Ovary (tissue), 3 donors: ENCODE data around the gene IGSF9B.

ENCODE experiments used
- POLR2A ChIP-seq: fragments of 450-650 bp; IDR thresholded peaks from one replicate; pipeline ENCODE4 v1.6.1; 2017; ENCODE audit warnings: antibody characterized with exemption, mild to moderate bottlenecking, moderate library complexity
- TF ChIP-seq, protein P1 (sequence below), 3 donors: fragments of 450-650 bp in 2 of 3; fragments of 200-600 bp in 1 of 3; IDR thresholded peaks; one replicate each; pipeline versions ENCODE4 v1.5.1 to v1.8.0; 2016 to 2022; ENCODE audit warnings: antibody characterized with exemption in 3 of 3, mild to moderate bottlenecking in 1 of 3
- donor health status: DM: no; HTN: no; CAD: no.

DNA sequence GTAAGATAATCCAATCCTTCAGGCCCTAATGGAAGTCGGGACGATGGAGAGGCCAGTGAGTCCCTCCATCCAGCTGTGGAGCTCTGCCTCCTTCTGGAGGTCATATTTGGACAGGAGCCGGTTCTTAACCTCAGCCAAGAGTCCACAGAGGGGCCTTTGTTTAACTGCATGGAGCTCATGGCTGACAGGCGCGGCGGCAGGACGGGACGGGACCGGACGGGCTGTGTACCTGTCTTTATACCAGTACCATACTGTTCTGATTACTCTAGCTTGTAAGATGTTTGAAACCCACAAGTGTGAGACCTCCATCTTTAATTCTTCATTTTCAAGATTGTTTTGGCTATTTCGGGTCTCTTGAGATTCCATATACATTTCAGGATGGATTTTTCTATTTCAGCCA lies 91.3 kb downstream of the IGSF9B start:
- TF ChIP-seq, protein P1, sequence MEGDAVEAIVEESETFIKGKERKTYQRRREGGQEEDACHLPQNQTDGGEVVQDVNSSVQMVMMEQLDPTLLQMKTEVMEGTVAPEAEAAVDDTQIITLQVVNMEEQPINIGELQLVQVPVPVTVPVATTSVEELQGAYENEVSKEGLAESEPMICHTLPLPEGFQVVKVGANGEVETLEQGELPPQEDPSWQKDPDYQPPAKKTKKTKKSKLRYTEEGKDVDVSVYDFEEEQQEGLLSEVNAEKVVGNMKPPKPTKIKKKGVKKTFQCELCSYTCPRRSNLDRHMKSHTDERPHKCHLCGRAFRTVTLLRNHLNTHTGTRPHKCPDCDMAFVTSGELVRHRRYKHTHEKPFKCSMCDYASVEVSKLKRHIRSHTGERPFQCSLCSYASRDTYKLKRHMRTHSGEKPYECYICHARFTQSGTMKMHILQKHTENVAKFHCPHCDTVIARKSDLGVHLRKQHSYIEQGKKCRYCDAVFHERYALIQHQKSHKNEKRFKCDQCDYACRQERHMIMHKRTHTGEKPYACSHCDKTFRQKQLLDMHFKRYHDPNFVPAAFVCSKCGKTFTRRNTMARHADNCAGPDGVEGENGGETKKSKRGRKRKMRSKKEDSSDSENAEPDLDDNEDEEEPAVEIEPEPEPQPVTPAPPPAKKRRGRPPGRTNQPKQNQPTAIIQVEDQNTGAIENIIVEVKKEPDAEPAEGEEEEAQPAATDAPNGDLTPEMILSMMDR (IDR thresholded peaks at IDR 0.05) = no peak
- no peak for TF ChIP-seq POLR2A
